ENCODE data around the gene SCRN3.
"Not testable (repeated sequence)": the region's sequence is repeated elsewhere in the genome, so short reads cannot be mapped to it uniquely, and the experiment has no call there.

Gene SCRN3

DNA sequence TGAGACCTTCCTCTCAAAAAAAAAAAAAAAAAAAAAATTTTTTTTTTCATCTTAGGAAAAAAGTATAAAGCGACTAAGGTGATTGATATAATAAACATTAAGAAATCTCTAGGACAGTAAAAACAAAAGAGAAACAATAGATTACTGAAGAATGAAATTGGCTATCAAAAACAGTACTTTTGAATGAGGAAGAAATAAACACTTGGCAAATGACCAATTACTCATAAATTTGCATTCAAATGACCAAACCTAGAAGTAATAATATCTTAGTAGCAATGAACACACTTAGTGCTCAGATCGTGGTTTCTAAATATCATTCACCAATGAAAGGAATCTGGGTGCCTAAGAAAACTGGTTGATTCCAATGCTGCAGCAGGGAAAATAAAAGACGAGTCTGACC lies 10.3 kb upstream of the SCRN3 start:
- DNase-seq (ENCODE audit: low spot score), result no peak
- in situ Hi-C loops (cut with MboI; ENCODE audit: low pct_unique_long_range_greater_than_20kb, low sequenced_read_pairs, unreplicated experiment), result no loop called here
- TF ChIP-seq, protein P1, sequence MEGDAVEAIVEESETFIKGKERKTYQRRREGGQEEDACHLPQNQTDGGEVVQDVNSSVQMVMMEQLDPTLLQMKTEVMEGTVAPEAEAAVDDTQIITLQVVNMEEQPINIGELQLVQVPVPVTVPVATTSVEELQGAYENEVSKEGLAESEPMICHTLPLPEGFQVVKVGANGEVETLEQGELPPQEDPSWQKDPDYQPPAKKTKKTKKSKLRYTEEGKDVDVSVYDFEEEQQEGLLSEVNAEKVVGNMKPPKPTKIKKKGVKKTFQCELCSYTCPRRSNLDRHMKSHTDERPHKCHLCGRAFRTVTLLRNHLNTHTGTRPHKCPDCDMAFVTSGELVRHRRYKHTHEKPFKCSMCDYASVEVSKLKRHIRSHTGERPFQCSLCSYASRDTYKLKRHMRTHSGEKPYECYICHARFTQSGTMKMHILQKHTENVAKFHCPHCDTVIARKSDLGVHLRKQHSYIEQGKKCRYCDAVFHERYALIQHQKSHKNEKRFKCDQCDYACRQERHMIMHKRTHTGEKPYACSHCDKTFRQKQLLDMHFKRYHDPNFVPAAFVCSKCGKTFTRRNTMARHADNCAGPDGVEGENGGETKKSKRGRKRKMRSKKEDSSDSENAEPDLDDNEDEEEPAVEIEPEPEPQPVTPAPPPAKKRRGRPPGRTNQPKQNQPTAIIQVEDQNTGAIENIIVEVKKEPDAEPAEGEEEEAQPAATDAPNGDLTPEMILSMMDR (IDR thresholded peaks at IDR 0.05; ENCODE audit: extremely low read depth, insufficient read depth, missing control alignments), result no peak

DNA sequence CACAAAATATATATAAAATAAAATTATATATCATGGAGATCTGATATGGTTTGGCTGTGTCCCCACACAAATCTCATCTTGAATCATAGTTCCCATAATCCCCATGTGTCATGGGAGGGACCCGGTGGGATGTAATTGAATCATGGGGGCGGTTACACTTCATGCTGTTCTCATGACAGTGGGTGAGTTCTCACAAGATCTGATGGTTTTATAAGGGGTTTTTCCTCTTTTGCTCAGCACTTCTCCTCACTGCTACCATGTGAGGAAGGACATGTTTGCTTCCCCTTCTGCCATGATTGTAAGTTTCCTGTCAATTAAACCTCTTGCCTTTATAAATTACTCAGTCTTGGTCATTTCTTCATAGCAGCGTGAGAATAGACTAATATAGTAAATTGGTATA lies 6.8 kb upstream of the SCRN3 start:
- in situ Hi-C loops (cut with MboI; ENCODE audit: low pct_unique_long_range_greater_than_20kb, low sequenced_read_pairs, unreplicated experiment); DNase-seq (ENCODE audit: low spot score): not testable (repeated sequence)

DNA sequence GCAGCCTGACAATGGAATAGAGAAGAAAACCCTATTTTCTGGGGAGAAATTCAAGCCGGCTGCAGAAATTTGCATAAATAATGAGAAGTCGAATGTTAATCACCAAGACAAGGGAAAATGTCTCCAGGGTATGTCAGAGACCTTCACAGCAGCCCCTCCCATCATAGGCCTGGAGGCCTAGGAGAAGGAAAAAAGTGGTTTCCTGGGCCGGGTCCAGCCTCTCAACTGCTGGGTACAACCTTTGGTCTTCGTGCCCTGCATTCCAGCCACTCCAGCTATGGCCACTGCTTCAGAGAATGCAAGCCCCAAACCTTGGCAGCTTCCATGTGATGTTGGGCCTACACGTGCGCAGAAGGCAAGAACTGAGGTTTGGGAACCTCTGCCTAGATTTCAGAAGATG lies 6.0 kb upstream of the SCRN3 start:
- no peak for DNase-seq (ENCODE audit: low spot score)
- TF ChIP-seq, protein P1 (IDR thresholded peaks at IDR 0.05; ENCODE audit: extremely low read depth, insufficient read depth, missing control alignments), result no peak
- in situ Hi-C loops (cut with MboI; ENCODE audit: low pct_unique_long_range_greater_than_20kb, low sequenced_read_pairs, unreplicated experiment), result no loop called here

DNA sequence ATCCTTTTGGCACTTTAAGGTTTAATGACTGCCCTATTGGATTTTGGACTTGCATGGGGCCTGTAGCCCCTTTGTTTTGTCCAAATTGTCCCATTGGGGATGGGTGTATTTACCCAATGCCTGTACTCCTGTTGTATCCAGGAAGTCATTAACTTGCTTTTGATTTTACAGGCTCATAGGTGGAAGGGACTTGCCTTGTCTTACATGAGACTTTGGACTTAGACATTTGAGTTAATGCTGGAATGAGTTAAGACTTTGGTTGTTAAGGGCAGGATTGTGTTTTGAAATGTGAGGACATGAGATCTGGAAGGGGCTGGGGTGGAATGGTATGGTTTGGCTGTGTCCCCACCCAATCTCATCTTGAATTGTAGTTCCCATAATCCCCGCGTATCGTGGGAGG lies 5.2 kb upstream of the SCRN3 start:
- in situ Hi-C loops (cut with MboI; ENCODE audit: low pct_unique_long_range_greater_than_20kb, low sequenced_read_pairs, unreplicated experiment); DNase-seq (ENCODE audit: low spot score): not testable (repeated sequence)

DNA sequence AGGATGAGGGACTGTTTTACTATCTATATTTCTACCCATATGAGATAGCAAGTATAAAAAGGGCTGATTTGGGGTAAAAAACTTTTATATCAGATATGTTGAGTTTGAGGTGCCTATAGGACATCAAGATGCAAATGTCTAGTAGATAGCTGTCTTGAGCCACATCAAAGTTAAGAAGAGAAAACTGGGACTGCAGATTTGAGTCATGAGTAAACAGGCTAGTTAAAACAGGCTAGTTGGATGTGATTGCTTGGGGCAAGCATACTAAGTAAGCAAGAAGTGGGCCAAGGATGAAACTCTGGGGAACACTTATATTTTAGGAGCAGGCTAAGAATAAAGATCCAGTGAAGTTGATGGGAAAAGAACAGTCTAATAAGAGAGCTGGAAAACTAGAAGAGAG lies 2.8 kb upstream of the SCRN3 start:
- TF ChIP-seq, protein P1 (IDR thresholded peaks at IDR 0.05; ENCODE audit: extremely low read depth, insufficient read depth, missing control alignments), result no peak
- in situ Hi-C loops (cut with MboI; ENCODE audit: low pct_unique_long_range_greater_than_20kb, low sequenced_read_pairs, unreplicated experiment), result no loop called here
- no peak for DNase-seq (ENCODE audit: low spot score)

DNA sequence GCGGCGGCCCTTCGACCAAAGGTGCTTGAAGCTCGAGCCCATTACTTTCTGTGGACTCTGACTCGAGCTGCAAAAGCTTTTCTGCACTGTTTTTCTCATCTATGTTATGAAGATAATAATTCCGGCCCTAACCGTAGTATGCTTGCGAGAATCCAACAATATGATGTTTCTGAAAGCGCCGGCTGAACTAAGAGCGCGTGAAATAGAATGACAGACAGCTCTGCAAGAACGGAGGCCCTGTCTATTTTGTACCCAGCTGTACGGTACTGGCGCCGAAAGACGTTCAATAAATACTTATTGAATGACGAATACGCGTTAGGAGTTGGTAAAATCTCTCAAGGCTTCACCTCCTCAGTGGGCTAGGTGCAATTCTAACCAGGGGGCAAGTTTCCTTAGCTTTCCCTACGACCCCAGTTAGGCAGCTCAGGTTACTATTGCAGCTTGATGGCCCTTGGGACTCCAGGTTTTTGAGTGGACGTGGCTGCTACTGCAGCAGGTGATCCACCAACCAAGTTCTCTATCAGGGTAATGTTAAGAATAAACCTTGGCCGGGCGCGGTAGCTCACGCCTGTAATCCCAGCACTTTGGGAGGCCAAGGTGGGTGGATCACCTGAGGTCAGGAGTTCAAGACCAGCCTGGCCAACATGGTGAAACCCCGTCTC lies 570 bp downstream of the SCRN3 start:
- peak; percentile 19 for DNase-seq (ENCODE audit: low spot score)
- in situ Hi-C loops (cut with MboI; ENCODE audit: low pct_unique_long_range_greater_than_20kb, low sequenced_read_pairs, unreplicated experiment), result no loop called here
- TF ChIP-seq, protein P1 (IDR thresholded peaks at IDR 0.05; ENCODE audit: extremely low read depth, insufficient read depth, missing control alignments), result no peak

DNA sequence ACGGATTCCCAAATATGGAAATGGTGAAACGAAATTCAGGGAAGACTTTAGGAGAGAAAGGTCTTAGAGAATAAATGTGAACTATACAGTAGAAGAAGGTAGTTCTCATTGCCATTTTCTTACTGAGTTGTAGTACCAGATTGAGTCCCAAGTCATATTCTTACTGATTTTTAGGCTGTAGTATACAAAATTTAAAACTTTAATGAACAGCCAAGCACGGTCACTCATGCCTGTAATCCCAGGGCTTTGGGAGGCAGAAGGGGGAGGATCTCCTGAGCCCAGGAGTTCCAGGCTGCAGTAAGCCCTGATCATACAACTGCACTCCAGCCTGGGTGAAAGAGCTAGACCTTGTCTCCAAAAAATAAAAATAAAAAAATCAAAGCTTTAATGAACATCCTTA lies 2.2 kb downstream of the SCRN3 start:
- DNase-seq (ENCODE audit: low spot score), result no peak
- in situ Hi-C loops (cut with MboI; ENCODE audit: low pct_unique_long_range_greater_than_20kb, low sequenced_read_pairs, unreplicated experiment), result no loop called here
- TF ChIP-seq, protein P1 (IDR thresholded peaks at IDR 0.05; ENCODE audit: extremely low read depth, insufficient read depth, missing control alignments), result no peak

DNA sequence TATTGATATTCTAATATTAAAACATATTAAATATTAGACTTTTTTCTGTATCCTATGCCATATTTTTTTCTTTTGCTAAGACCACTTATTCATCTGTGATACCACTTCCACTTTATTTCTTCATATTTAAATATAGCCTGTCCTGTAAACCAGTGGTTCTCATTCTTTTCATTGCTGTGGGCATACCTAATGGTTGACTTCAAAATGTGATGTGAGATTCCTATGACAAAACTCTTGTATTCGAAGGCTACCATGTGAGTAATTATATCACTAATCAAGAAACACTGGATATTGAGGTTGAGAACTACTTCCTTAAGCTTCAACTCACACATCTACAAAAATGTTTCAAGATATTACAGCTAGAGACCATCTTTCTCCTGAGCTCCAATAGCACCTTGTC lies 3.6 kb downstream of the SCRN3 start:
- no peak for DNase-seq (ENCODE audit: low spot score)

More for the DNA sequence above, 3.6 kb downstream of the SCRN3 start:
- in situ Hi-C loops (cut with MboI; ENCODE audit: low pct_unique_long_range_greater_than_20kb, low sequenced_read_pairs, unreplicated experiment), result no loop called here
- TF ChIP-seq, protein P1 (IDR thresholded peaks at IDR 0.05; ENCODE audit: extremely low read depth, insufficient read depth, missing control alignments), result no peak
